Skin epidermis (tissue), 12 donors: ENCODE data around the gene CHCHD3.
A peak's percentile ranks its signal among the peaks of the same experiment; 100 is the strongest.

ENCODE experiments used
- H3K27ac ChIP-seq, 21 experiments: fragments of 200-600 bp; sonication (generic) in 11 of 21; one replicate each; pipeline ENCODE4 v1.5.0; 2020; ENCODE audit warnings: mild to moderate bottlenecking in 3 of 21, inconsistent platforms in 2 of 21, moderate library complexity in 2 of 21
- H3K4me3 ChIP-seq, 7 experiments: fragments of 200-600 bp; sonication (generic) in 2 of 7; one replicate each; pipeline ENCODE4 v1.5.0; 2020; ENCODE audit warnings: inconsistent platforms in 2 of 7, mild to moderate bottlenecking in 2 of 7, moderate library complexity in 1 of 7

CHCHD3 gene

GRCh38 chr7:132881317-132881716 lies 200.6 kb downstream of the CHCHD3 start:
- Histone ChIP-seq H3K27ac (no peak overlapping the region), H3K4me3 (no peak overlapping the region)

- H3K4me3 ChIP-seq = no peak overlapping the region
- H3K27ac ChIP-seq = no peak overlapping the region
These were observed 202.3 kb downstream of the CHCHD3 start for GRCh38 chr7:132879579-132879978.

DNA sequence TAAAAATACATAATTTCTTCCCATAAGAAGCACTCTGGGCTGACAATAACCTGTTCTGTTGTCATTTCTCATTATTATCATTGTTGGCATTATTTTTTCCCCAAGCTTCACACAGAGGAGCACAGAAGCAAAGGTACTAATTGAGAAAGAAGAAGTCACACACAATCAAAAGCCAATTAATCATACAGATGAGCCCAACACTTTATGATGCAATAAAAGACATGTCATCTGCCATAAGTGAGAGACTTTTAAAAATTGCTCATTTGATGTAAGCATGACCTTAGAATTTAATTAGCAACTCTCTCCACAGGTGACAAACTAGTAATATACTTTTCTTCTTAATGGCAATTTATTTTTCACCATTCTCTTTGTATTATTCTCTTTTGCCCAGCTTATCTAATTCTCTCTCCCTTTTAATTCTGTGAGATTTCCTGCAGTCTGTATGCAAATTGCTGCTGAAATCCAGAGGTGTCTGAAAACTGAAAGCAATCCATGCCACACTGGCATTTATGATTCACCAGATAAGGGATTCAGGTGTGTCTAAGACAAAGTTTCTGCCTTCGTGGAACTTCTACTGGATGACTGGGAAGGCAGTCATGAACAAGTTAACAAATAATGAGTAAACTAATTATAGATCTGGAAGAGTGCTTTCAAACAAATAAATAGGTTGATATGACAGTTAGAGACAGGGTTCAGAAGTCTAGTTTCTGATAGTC lies 203.5 kb downstream of the CHCHD3 start:
- Histone ChIP-seq H3K4me3 (no peak overlapping the region), H3K27ac (no peak overlapping the region)

DNA sequence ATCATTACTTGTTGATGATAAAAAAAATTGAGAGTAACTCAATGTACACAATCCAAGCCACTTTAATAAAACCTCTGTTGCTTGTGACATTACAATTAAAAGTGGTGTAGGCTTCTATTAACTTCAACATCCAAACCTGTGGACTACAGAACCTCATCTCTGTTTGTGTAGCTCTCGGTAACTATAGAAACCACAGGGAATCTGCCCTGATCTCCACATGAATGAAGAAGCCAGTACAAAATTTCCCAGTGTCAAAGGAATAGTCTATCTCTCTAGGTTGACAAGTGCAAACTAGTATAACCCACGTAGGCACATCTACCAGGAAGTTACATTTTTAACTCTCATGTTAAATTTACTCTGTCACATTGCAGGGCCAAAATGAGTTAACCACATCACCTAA lies 204.3 kb downstream of the CHCHD3 start:
- H3K27ac ChIP-seq = no peak overlapping the region
- no peak overlapping the region for H3K4me3 ChIP-seq

DNA sequence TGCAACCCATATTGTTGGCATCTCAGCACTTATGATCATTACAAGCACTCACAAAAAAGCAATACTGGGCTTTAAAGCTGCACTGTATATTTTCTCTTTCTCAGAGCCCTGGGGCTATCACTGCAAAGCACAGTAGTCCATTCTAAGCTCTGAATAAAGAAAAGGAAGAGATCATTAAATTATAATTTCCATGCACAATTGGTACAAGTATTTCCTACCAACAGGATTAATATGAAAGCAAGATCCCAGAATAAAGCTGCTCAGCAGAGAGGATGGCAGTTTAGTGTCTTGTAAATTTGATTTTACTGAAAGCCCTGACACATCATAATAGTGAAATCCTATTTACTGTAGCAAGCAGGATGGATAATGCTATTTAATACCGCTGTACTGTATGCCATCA lies 205.3 kb downstream of the CHCHD3 start:
- Histone ChIP-seq H3K27ac (no peak overlapping the region), H3K4me3 (no peak overlapping the region)

GRCh38 chr7:132872034-132872433 lies 209.9 kb downstream of the CHCHD3 start:
- Histone ChIP-seq H3K27ac (no peak overlapping the region), H3K4me3 (no peak overlapping the region)

DNA sequence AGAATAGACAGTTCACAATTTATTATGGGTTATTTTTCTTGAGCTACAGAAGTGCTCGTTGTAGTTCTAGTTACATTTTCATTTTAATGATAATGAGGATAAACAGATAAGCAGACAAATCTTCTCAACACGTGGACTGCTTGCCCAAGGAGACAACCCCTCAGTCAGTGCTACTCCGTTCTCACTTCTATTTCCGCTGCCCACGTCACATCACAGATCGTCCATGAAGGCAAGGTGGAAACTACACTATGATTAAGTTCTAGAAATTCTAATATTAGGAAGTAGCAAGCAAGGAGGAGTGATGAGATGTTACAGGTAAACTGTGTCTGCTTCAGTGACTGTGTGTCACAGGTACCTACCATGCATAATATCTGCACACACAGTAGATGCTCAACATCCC lies 210.5 kb downstream of the CHCHD3 start:
- no peak overlapping the region for H3K27ac ChIP-seq
- H3K4me3 ChIP-seq = no peak overlapping the region

DNA sequence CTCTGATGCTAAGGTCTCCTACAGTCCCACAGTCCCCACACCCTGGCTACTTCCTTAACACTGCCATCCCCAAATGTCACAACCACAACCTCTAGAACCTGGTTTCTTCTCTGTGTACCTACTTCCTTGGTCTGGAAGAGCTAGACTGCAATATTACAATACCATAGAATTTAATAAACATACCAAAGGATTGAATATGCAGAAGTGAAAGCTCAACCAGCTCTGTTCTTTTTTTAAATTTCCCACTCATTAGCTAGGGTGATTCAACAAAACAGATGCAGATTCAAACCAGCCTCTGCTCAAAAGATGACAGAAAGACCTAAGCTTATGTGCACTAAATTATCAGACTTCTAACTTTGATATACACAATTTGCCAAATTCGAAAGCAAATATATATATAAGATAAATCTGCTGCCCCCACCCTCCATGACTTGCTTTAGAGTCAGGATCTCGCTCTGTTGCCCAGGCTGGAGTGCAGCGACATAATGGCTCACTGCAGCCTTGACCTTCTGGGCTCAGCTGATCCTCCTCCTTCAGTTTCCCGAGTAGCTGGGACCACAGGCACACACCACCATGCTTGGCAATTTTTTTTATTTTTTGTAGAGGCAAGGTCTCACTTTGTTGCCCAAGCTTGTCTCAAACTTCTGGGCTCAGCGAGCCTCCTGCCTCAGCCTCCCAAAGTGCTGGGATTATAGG lies 212.6 kb downstream of the CHCHD3 start:
- no peak overlapping the region for H3K4me3 ChIP-seq
- H3K27ac ChIP-seq = no peak overlapping the region

GRCh38 chr7:132866551-132866950 lies 215.3 kb downstream of the CHCHD3 start:
- H3K27ac ChIP-seq = no peak overlapping the region
- no peak overlapping the region for H3K4me3 ChIP-seq

DNA sequence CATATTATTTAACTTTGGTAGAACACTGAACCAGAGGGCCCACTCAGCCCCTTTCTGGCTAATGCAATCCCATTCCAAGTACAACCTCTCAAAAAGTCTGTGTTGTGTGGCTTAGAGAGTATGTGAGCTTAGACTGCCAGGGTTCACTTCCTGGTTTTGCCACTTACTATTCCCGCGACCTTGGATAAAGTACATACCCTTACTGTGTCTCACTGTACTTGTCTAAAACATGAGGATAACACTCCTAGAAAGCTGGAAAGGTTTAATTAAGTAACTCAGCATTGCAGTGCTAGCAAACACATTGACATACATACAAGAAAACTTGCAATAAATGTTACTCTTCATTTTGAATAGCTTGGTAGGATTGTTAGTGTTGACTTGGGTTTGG lies 215.8 kb downstream of the CHCHD3 start:
- Histone ChIP-seq H3K27ac (peak overlapping the region in 2 of 21 experiments; percentile 12 to 59), H3K4me3 (no peak overlapping the region)

GRCh38 chr7:132865366-132866143 lies 216.3 kb downstream of the CHCHD3 start:
- H3K27ac ChIP-seq = peak overlapping the region in 3 of 21 experiments; percentile 12 to 59 (median 23)
- no peak overlapping the region for H3K4me3 ChIP-seq

- no peak overlapping the region for H3K4me3 ChIP-seq
- no peak overlapping the region for H3K27ac ChIP-seq
These were observed 219.8 kb downstream of the CHCHD3 start for GRCh38 chr7:132861940-132862554.

- Histone ChIP-seq H3K27ac (no peak overlapping the region), H3K4me3 (no peak overlapping the region)
These were observed 220.5 kb downstream of the CHCHD3 start for GRCh38 chr7:132861424-132861823.

- Histone ChIP-seq H3K27ac (no peak overlapping the region), H3K4me3 (no peak overlapping the region)
These were observed 222.7 kb downstream of the CHCHD3 start for GRCh38 chr7:132859199-132859598.

- Histone ChIP-seq H3K27ac (no peak overlapping the region), H3K4me3 (no peak overlapping the region)
These were observed 223.1 kb downstream of the CHCHD3 start for GRCh38 chr7:132858760-132859159.

GRCh38 chr7:132858251-132858650 lies 223.6 kb downstream of the CHCHD3 start:
- H3K4me3 ChIP-seq = no peak overlapping the region
- no peak overlapping the region for H3K27ac ChIP-seq

GRCh38 chr7:132857703-132858102 lies 224.2 kb downstream of the CHCHD3 start:
- no peak overlapping the region for H3K4me3 ChIP-seq
- H3K27ac ChIP-seq = no peak overlapping the region

DNA sequence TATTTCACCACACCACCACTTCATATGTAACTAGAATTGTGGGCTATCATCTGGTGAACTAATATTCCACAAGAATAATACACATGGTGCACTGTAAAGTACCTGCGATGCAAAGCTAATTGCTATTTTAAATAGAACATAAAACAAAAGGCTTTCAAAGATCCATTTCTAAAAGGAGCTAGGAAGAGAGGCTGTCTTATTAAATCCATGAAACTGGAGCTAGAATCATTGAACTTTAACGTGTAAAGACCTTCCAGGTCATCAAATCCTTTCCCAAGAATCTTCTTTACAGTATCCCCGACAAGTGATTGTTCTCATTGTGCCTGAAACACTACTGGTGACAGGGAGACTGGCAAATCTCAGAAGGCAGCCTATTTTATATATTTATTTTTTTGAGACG lies 224.9 kb downstream of the CHCHD3 start:
- no peak overlapping the region for H3K4me3 ChIP-seq
- no peak overlapping the region for H3K27ac ChIP-seq

GRCh38 chr7:132856416-132856815 lies 225.5 kb downstream of the CHCHD3 start:
- Histone ChIP-seq H3K4me3 (no peak overlapping the region), H3K27ac (no peak overlapping the region)

DNA sequence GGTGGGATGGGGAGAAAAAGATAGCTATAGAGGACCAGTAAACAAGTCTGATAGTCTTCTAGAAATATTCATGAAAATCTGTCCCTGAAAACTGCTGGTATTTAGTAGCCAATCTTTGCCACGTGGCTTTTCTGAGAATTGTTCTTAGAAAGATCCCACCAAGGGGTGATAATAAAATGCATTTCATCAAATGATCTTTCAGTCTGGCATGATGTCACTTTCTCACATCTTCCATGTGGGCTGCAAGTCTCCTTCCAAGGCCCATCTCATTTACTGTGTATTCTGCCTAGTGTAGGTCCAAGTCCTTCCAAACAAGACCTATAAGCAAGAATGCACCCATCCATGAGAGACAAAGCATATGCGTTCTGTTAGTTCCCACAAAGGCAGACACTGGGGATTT lies 226.0 kb downstream of the CHCHD3 start:
- H3K27ac ChIP-seq = no peak overlapping the region
- no peak overlapping the region for H3K4me3 ChIP-seq
